Fibroblast of the conjunctiva (primary cell): ENCODE measurements around the gene AP4M1.
"Not testable (repeated sequence)": the region's sequence is repeated elsewhere in the genome, so short reads cannot be mapped to it uniquely, and the experiment has no call there.

Experiments used
- DNase-seq: peaks from one replicate; pipeline ENCODE4 v3.0.0-alpha.2; 2010; ENCODE audit warnings: low read depth

The AP4M1 gene

GRCh38 chr7:100107890-100108289 lies 6.4 kb downstream of the AP4M1 start:
- no peak for DNase-seq

- no peak for DNase-seq
These were observed 8.2 kb downstream of the AP4M1 start for GRCh38 chr7:100109521-100110163.

- no peak for DNase-seq
These were observed 9.7 kb downstream of the AP4M1 start for GRCh38 chr7:100111156-100111555.

GRCh38 chr7:100111914-100112313 lies 10.5 kb downstream of the AP4M1 start:
- no peak for DNase-seq

- no peak for DNase-seq
These were observed 13.6 kb downstream of the AP4M1 start for GRCh38 chr7:100115026-100115425.

GRCh38 chr7:100118388-100119071 lies 17.1 kb downstream of the AP4M1 start:
- no peak for DNase-seq

- peak; percentile 92 for DNase-seq
These were observed 17.9 kb downstream of the AP4M1 start, which contains the start of the genes CNPY4 and TAF6 for GRCh38 chr7:100119072-100119969. Gene CNPY4 (plus strand): TSS chr7:100119634. CDS start chr7:100119745, 111 bp downstream. Gene TAF6 (minus strand): TSS chr7:100119358. CDS start chr7:100114209, 5,149 bp downstream.

GRCh38 chr7:100119970-100120732 lies 18.7 kb downstream of the AP4M1 start:
- DNase-seq = peak; percentile 28

- DNase-seq = no peak
These were observed 19.2 kb downstream of the AP4M1 start for GRCh38 chr7:100120733-100121036.

- no peak for DNase-seq
These were observed 20.6 kb downstream of the AP4M1 start for GRCh38 chr7:100122067-100122466.

- DNase-seq = no peak
These were observed 21.1 kb downstream of the AP4M1 start for GRCh38 chr7:100122568-100122967.

GRCh38 chr7:100124301-100125230 lies 23.1 kb downstream of the AP4M1 start:
- DNase-seq = no peak

GRCh38 chr7:100126239-100126930 lies 24.9 kb downstream of the AP4M1 start:
- DNase-seq = peak; percentile 30

GRCh38 chr7:100126931-100127865 lies 25.8 kb downstream of the AP4M1 start, which contains the start of gene MBLAC1:
Gene MBLAC1 (plus strand): TSS chr7:100126967. CDS start chr7:100127396, 429 bp downstream.
- peak; percentile 83 for DNase-seq

- no peak for DNase-seq
These were observed 26.6 kb downstream of the AP4M1 start for GRCh38 chr7:100127866-100128636.

- DNase-seq = no peak
These were observed 27.2 kb downstream of the AP4M1 start for GRCh38 chr7:100128637-100128963.

- DNase-seq = not testable (repeated sequence)
These were observed 28.8 kb downstream of the AP4M1 start for GRCh38 chr7:100130220-100130607.
